HG02943 (cell line): ENCODE measurements around the gene C1QTNF8.
"Not testable (repeated sequence)": the region's sequence is repeated elsewhere in the genome, so short reads cannot be mapped to it uniquely, and the experiment has no call there.

Experiments
- ATAC-seq: cut with Tn5 transposase; IDR thresholded peaks from one replicate; pipeline ENCODE4 v1.9.1; 2021; ENCODE audit warnings: mild to moderate bottlenecking, low read depth, moderate library complexity; ENCODE audit not compliant: unreplicated experiment

C1QTNF8 gene

DNA sequence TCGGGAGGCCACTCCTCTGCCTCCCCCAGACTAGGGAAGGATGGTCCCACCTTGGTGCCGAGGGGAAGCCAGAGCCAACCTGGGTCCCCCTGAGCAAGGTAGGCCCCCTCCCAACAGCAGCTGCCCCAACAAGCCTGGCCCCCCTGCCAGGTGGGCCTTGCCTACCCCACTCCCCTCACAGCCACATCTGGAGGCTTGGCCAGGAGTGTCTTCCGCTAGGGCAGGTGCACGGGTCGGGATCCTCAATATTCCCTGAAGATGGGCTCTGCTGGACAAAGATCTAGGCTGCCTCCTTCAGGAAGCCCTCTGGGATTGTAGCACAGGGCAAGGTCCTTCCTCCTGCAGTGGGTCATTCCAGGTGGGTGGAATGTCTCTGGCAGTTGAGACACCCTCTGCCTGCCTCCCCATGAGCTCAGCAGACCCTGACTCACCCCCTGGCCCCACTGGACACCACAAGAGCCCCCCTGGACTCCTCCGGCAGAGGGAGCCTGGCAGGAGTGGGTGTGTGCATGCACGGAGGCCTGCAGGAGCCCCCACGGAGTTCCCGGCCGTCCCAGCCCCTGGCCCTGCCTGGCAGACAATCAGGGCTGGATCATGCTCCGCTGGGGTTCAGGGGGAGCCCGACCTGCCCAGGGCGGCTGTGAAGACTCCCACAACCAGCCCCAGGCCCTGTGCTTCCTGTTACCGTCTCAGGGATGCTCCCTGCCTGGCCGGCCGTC, 435 bp downstream of the C1QTNF8 start:
- no peak for ATAC-seq

DNA sequence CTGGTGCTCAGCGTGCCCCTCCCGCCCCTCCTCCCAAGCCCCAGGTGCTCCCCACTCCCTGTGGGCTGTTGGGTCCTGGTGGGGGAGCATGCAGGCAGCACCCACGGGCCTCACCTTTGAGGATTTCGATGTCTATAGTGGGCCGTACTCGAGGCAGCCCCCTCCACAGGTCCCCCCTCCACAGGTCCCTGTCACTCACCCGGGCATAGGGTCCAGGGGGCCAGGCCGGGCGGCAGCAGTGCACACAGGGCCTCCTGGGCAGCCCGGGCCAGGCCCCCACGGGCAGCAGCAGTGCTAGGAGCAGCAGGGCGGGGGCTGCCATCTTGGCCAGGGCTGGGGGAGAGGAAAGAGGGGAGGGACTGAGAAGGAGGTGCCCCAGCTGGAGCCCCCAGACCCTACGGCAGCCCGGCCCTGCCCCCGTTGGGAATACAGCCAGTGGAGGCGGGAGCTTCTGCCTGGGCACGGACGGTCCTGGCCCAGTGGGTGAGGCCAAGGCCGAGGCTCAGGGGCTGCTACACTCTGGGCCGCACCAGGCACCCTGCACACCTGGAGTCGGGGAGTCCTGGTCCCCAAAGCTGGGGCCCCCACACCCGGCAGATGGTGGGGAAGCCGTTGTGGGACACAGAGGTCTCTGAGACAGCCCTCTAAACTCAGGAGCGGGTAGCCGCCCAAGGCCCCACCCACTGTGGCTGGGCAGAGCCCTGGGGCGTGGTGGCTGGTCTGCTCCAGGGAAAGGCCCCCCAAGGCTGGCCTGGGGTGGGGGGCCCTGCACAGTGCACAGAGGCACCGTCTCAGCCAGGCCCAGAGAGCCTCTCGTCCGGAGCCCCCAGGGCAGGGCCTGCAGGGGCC, 1.2 kb downstream of the C1QTNF8 start:
- no peak for ATAC-seq

DNA sequence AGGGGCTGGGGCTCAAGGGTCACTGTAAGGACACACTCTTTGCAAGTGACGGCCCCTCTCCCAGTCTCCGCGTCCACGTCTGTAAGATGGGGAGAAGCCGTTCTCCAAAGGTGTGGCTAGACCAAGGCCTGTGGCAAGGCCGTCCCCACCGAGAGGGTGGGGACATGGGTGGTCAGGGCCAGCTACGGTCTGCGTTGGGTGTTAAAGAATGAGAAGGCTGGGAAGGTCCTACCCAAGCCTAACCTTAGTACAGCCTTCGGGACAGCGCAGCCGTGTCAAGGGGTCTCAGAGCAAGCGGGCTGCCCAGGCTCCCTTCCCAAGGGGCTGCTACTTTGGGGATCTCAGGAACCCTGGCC, 1.9 kb downstream of the C1QTNF8 start:
- ATAC-seq = no peak

DNA sequence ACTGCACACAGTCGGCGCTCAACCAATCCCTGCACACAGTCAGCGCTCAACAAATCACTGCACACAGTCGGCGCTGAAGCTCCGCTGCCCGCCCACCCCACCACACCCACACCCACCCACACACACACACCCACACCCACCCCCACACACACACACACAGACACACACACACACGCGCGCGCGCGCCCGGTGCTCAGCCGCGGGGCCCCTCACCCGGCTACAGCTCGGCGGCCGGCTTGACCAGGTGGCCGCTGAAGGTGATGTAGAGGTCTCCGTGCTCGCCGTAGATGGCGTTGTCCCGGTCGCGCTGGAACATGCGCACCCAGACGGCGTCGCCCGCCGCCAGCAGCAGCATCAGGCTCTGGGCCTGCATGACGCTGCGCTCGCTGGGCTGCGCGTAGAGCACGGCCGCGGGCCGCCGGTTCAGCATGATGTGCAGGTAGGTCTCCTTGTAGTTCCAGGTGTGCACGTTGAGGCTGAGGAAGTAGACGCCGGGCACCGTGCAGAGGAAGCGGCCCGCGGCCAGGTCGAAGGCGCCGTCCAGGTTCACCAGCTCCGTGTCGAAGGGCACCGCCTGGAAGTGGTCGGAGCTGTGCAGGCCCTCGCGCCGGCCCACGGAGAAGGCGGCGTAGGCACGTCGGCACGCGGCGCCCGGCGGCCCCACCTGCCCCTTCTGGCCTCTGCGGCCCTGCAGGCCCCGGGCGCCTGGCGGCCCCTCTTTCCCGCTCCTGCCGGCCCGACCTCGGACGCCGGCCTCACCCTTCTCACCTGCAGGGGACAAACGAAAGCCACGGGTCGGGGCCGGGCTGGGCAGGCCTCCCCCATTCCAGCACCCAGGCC, 2.5 kb downstream of the C1QTNF8 start:
- no peak for ATAC-seq

- not testable (repeated sequence) for ATAC-seq
Observed at GRCh38 chr16:1092685-1093283, 3.3 kb downstream of the C1QTNF8 start.

- no peak for ATAC-seq
Observed at GRCh38 chr16:1091992-1092552, 4.0 kb downstream of the C1QTNF8 start.

GRCh38 chr16:1090620-1091587, 5.1 kb downstream of the C1QTNF8 start:
- no peak for ATAC-seq

DNA sequence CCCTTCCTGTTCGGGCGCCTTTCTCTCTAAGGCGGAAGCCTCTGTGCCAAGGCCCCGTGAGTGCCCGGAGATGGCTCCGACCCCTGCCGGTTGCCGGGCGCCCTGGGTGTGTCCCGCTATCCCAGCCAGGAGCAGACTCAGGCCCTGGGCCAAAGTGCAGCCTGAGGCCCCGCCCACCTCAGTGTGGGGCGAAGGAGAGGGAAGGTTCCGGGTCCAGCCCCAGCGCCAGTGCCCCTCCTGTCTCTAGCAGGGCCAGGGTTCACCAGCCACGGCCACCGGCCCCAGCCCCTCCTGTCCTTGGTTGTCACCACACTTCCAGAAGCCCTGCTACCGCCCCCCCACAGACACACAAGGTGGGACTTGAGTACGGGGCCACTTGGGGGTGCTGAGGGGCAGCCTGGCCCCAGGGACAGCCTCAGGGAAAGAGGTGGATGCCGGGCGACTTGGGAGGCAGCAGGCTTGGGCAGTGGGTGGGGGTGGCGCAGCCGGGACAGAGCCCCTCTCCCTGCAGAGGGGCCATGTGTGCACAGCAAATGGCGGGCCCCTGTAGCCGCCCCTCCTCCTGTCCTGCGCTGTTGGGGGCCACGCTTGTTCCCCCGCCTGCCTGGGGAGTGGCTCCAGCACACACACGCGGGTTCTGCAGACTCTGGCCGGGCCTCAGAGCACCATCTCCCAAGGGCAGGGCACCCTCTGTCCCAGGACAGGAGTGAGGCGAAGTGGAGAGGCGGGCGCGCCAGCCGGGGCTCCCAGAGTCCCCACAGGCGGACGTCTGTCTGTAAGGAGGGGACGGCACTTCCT, 6.0 kb downstream of the C1QTNF8 start:
- no peak for ATAC-seq

GRCh38 chr16:1089439-1089821, 6.6 kb downstream of the C1QTNF8 start:
- ATAC-seq = no peak

DNA sequence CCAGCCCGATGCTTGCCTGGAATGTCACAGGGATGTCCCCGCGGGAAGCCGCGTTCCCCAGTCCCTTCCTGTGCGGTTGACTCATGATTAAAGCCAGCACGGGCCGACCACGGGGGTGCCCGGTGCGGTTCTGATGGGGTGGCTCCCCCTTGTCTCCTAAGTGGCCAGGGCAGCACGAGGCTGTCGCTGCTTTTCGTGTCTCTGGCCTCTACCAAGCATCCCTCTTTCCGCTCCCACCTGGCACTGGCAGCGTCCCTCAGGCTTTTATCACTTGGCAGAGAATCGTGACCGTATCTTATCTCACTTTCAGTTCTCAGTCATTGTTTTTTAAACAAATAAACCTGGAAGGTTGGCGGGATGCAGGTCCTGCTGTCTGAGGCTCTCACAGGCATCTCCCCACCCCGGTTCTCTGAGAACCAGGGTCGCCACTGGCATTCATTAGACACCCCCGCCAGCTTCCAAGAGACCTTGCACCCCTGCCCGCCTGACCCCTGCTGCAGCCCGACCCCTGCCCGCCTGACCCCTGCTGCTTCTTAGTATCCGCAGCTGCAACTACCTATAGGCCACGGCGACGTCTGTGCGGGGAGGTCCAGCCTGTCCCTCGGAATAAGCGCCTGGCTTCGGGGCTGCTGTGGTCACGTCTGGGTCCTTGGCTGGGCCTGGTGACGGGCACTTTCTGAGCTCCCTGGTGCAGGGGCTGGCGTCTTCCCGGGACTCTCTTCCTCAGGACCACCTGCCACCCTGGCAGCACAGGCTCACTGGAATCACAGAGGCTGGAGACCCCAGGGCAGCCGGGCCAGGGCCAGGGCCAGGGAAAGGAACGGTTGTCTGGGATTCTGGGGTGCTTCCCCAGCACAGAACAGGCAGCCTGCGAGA, 7.5 kb downstream of the C1QTNF8 start:
- ATAC-seq = no peak

GRCh38 chr16:1086443-1086842, 9.6 kb downstream of the C1QTNF8 start:
- ATAC-seq = not testable (repeated sequence)

GRCh38 chr16:1084971-1085370, 11.1 kb downstream of the C1QTNF8 start:
- ATAC-seq = no peak

DNA sequence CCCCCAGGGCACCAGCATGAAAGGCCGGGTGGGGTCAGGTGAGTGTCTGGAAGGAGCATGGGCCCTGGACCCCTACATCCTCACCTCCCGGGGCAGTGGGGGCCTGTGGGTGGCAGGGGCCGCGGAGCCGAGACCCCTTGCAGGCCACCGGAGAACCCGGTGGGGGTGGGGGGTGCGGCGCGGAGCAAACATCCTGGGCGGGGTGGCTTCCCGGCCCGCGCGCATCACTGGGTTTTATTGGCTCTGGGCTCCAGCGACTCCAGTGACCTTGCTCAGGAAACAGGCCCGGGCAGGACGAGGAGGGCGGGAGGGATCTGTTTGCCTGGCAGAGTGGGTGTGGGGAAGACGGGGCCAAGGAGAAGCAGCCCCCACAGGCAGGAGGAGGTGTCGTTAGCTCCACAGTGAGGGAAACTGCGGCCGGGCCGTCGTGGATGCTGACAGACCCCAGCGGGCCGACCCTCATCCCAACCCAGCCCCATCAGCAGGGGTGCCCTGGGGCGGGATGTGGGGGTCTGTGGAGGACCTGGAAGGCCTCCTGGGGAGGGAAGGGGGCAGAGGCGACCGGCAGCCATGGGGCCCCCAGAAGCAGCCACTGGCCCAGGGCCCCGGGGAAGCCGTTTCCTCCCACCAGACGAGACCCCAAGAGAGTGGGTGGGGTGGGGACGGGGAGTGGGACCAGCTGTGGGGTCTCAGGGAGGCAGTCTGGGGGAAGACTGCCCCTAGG, 12.9 kb downstream of the C1QTNF8 start:
- ATAC-seq = no peak

DNA sequence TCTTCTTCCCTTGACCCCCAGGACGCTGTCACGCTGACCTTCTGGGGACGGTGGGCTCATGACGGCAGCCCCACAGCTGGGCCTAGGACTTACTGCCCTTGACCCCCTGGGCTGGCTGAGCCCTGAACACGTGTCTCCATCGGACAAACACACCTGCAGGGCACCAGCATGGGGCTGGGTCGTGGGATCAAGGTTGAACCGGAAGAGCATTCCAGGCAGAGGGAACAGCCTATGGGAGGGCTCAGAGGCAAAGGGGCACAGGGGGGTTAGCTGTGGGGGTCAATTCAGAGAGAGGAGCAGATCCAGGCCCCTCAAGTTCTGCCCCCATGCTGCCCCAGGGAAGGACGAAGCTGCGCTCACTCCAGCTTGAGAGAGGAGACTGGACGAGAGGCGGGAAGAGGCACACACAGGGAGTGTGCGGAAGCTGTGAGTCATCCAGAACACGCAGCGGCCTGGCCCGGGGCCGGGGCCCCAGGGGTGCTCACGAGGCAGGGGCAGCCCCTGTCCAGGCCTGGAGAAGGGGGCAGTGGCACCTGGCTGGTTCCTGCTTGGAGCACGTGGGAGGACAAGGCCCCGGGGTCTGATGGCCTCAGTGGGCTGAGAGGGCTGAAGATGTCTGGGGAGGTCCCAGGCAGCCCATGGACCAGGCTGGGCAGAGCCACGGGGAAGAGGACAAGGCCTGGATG, 13.6 kb downstream of the C1QTNF8 start:
- ATAC-seq = no peak

- ATAC-seq = no peak
Observed at GRCh38 chr16:1081734-1082265, 14.2 kb downstream of the C1QTNF8 start.
